ENCODE measurements around the gene AVPR1A.

AVPR1A gene

GRCh38 chr12:63093711-63094110, 57.3 kb downstream of the AVPR1A start:
- DNase-seq: no peak

- no peak for DNase-seq
Measured at GRCh38 chr12:63093084-63093483, 57.9 kb downstream of the AVPR1A start.

Measured in NCI-H1930 (cell line).